SU-DHL-6 (cell line): Measurements from ENCODE around the gene COX4I2.
"Not testable (repeated sequence)": the region's sequence is repeated elsewhere in the genome, so short reads cannot be mapped to it uniquely, and the experiment has no call there.

ENCODE experiments used
- H2AFZ ChIP-seq: fragments of 200-600 bp; sonication (generic); 2 replicates; pipeline ENCODE4 v1.6.1; 2014; ENCODE audit warnings: low read depth, mild to moderate bottlenecking, moderate library complexity, mixed read lengths, antibody characterized with exemption, low read length; ENCODE audit not compliant: severe bottlenecking
- H3F3A ChIP-seq: fragments of 200-600 bp; shearing (Covaris generic); 2 replicates; pipeline ENCODE4 v1.6.0; 2016; ENCODE audit warnings: antibody characterized with exemption, mild to moderate bottlenecking; ENCODE audit not compliant: insufficient read depth
- H3K27ac ChIP-seq: fragments of 200-600 bp; sonication (generic); 2 replicates; pipeline ENCODE4 v1.5.1; 2016; ENCODE audit warnings: low read depth, mild to moderate bottlenecking, low read length, moderate library complexity, mixed read lengths
- H3K27me3 ChIP-seq: fragments of 200-600 bp; sonication (generic), shearing (Covaris generic); 2 replicates; pipeline ENCODE4 v1.6.0; 2014; ENCODE audit warnings: mild to moderate bottlenecking, low read length
- H3K36me3 ChIP-seq: fragments of 200-600 bp; sonication (generic); 2 replicates; pipeline ENCODE4 v1.6.1; 2014; ENCODE audit warnings: mild to moderate bottlenecking, low read length, mixed read lengths
- H3K4me2 ChIP-seq: fragments of 300-600, 200-600 bp; shearing (Covaris generic), sonication (generic); 2 replicates; pipeline ENCODE4 v1.6.0; 2014; ENCODE audit warnings: low read length, low read depth, mild to moderate bottlenecking; ENCODE audit not compliant: poor library complexity, severe bottlenecking
- H3K4me3 ChIP-seq: fragments of 200-600 bp; sonication (generic); 2 replicates; pipeline ENCODE4 v1.5.1; 2014; ENCODE audit warnings: antibody characterized with exemption, low read length, mild to moderate bottlenecking, mixed read lengths; ENCODE audit not compliant: insufficient read depth, poor library complexity, severe bottlenecking
- H3K79me2 ChIP-seq: fragments of 200-600 bp; sonication (generic); 2 replicates; pipeline ENCODE4 v1.6.1; 2014; ENCODE audit warnings: mild to moderate bottlenecking, low read length, moderate library complexity; ENCODE audit not compliant: insufficient read depth
- H3K9ac ChIP-seq: fragments of 200-600 bp; sonication (generic); 2 replicates; pipeline ENCODE4 v1.7.0; 2014; ENCODE audit warnings: mild to moderate bottlenecking, low read length
- H3K9me2 ChIP-seq: fragments of 200-600 bp; sonication (generic); replicated peaks from 2 replicates; pipeline ENCODE4 v1.6.1; 2014; ENCODE audit warnings: low read length; ENCODE audit not compliant: insufficient read depth
- H3K9me3 ChIP-seq: fragments of 200-600 bp; sonication (generic); 2 replicates; pipeline ENCODE4 v1.6.1; 2014; ENCODE audit warnings: low read length, mixed read lengths; ENCODE audit not compliant: insufficient read depth
- H4K20me1 ChIP-seq: fragments of 200-600 bp; sonication (generic); 2 replicates; pipeline ENCODE4 v1.6.1; 2014; ENCODE audit warnings: low read depth, mild to moderate bottlenecking, antibody characterized with exemption, low read length, moderate library complexity, mixed read lengths
- EZH2phosphoT487 ChIP-seq: fragments of 200-600 bp; sonication (generic), shearing (Covaris generic); conservative IDR thresholded peaks from 2 replicates; pipeline ENCODE4 v1.6.1; 2018; ENCODE audit warnings: mild to moderate bottlenecking, antibody characterized with exemption, low read length, moderate library complexity, mixed read lengths
- TF ChIP-seq, protein P1 (sequence below): fragments of 200-600 bp; sonication (generic); IDR thresholded peaks from one replicate; pipeline ENCODE4 v1.5.1; 2017; ENCODE audit warnings: antibody characterized with exemption, mild to moderate bottlenecking, low read length, moderate library complexity; ENCODE audit not compliant: insufficient read depth, poor library complexity, severe bottlenecking

COX4I2 gene

DNA sequence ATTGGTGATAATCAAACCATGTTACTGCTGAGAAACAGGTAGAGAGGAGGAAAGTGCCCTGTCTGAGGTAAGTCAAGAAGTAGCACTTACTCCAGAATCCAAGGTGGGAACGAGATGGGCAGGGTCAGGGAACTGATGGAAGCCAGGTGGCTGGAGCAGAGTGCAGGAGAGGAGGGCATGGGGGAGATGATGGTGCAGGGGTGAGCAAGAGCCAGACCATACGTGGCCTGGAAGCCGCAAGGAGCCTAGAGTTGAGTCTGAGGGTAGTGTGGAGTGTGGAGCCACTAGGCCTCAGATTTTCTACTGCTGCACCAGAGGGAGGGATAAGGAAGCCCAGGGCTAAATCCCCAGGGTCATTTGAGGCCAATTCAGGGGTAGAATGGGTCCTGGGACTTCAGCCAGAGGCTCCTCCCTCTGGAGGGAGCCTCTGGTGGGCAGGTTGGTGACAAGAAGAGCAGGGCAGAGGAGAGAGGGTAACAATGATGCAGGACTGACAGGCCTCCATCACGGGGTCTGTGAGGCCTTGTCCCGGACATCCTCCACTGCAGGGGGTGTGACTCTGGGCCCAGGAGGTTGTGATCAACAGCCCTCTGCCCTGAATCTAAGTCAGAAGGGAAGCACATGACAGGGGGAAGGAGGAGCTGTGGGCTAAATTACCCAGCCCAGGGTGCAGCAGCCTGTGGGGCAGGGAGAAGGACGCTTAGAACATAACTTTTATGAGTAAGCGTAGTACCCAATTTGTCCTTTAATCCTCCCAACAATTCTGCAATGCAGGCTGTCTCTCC is 28.7 kb downstream of the COX4I2 start:
- Histone ChIP-seq H3K79me2 (0 out of 2 replicates have a peak, but pooled peaks cover 8% of the 10 kb centered on the region), H3K27me3 (no peaks in the 10 kb centered on the region), H3K4me2 (no peak overlapping the region), H3K27ac (no peak overlapping the region), H3K9me2 (no peaks in the 10 kb centered on the region), H3K9me3 (no peaks in the 10 kb centered on the region), H3K9ac (no peak overlapping the region), H3F3A (peaks cover 6% of the 10 kb centered on the region; the same call in 1 of the 2 replicates), H3K36me3 (no peaks in the 10 kb centered on the region), H2AFZ (no peak overlapping the region), H4K20me1 (no peaks in the 10 kb centered on the region), H3K4me3 (no peak overlapping the region)
- no peak for TF ChIP-seq EZH2phosphoT487
- TF ChIP-seq, protein P1, sequence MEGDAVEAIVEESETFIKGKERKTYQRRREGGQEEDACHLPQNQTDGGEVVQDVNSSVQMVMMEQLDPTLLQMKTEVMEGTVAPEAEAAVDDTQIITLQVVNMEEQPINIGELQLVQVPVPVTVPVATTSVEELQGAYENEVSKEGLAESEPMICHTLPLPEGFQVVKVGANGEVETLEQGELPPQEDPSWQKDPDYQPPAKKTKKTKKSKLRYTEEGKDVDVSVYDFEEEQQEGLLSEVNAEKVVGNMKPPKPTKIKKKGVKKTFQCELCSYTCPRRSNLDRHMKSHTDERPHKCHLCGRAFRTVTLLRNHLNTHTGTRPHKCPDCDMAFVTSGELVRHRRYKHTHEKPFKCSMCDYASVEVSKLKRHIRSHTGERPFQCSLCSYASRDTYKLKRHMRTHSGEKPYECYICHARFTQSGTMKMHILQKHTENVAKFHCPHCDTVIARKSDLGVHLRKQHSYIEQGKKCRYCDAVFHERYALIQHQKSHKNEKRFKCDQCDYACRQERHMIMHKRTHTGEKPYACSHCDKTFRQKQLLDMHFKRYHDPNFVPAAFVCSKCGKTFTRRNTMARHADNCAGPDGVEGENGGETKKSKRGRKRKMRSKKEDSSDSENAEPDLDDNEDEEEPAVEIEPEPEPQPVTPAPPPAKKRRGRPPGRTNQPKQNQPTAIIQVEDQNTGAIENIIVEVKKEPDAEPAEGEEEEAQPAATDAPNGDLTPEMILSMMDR, result no peak

DNA sequence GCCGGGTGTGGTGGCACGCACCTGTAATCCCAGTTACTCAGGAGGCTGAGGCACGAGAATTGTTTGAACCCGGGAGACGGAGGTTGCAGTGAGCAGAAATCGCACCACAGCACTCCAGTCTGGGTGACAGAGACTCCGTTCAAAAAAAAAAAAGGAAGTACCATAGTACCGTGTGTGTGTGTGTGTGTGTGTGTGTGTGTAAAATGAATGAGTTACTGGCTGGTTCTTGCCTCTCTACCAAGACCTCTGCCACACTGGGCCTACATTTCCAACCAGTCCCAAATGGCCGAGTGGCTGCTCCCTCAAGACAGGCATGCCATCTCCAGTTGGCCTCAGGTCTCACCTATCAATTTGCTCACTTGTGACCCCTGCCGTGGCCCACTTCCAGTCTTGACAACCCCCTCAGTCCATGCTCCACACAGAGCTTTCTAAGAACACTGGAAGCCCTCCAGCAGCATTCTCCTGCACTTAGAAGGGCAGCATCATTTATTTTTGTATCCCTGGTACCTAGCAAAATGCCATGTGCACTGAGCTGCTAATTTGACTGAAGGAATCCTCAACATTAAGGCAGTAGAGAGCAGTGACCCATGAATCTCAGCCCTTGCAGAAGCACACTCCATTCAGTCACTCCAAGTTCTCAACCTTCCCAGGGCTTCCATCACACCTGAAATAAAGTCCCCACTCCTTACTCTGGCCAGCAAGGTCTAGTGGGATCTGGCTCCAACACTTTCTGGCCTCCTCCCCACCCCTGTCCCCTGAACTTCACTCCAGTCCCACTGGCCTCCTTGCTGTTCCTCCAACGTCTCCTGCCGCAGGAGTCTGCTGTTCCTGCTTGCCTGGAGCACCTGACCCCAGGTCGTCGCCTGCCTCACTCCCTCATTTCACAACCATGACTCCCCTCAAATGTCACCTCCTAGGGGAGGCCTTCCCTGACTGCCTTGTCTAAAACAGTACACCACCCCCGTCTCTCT is 29.9 kb downstream of the COX4I2 start:
- H3K9ac ChIP-seq, result no peak overlapping the region
- no peak overlapping the region for H3K4me2 ChIP-seq
- no peak overlapping the region for H3K4me3 ChIP-seq
- no peaks in the 10 kb centered on the region for H3K9me3 ChIP-seq
- 0 out of 2 replicates have a peak, but pooled peaks cover 8% of the 10 kb centered on the region for H3K79me2 ChIP-seq
- H3K9me2 ChIP-seq, result no peaks in the 10 kb centered on the region
- H2AFZ ChIP-seq, result no peak overlapping the region
- no peaks in the 10 kb centered on the region for H3K27me3 ChIP-seq
- no peak overlapping the region for H3K27ac ChIP-seq
- TF ChIP-seq EZH2phosphoT487, result no peak
- TF ChIP-seq, protein P1, result no peak
- no peaks in the 10 kb centered on the region for H4K20me1 ChIP-seq
- H3F3A ChIP-seq, result peaks cover 1% of the 10 kb centered on the region; the same call in 1 of the 2 replicates
- no peaks in the 10 kb centered on the region for H3K36me3 ChIP-seq

DNA sequence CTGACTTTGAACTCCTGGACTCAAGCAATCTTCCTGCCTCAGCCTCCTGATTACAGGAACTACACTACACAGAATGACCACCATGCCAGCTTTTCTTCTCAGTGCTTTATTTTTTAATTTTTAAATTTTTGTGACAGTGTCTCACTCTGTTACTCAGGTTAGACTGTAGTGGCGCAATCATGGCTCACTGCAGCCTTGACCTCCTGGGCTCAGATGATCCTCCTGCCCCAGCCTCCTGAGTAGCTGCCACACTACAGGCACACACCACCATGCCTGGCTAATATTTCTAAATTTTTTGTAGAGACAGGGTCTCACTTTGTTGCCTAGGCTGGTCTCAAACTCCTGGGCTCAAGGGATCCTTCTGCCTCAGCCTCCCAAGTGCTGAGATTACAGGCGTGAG is 31.2 kb downstream of the COX4I2 start:
- H3K4me3 ChIP-seq, H3K9me3 ChIP-seq, H4K20me1 ChIP-seq, H3K79me2 ChIP-seq, H3F3A ChIP-seq, H3K27me3 ChIP-seq, H3K9me2 ChIP-seq, H3K4me2 ChIP-seq, H3K27ac ChIP-seq, H3K9ac ChIP-seq, H2AFZ ChIP-seq, H3K36me3 ChIP-seq: not testable (repeated sequence)
